Measurements from ENCODE around the gene DUSP2.

DUSP2 gene

DNA sequence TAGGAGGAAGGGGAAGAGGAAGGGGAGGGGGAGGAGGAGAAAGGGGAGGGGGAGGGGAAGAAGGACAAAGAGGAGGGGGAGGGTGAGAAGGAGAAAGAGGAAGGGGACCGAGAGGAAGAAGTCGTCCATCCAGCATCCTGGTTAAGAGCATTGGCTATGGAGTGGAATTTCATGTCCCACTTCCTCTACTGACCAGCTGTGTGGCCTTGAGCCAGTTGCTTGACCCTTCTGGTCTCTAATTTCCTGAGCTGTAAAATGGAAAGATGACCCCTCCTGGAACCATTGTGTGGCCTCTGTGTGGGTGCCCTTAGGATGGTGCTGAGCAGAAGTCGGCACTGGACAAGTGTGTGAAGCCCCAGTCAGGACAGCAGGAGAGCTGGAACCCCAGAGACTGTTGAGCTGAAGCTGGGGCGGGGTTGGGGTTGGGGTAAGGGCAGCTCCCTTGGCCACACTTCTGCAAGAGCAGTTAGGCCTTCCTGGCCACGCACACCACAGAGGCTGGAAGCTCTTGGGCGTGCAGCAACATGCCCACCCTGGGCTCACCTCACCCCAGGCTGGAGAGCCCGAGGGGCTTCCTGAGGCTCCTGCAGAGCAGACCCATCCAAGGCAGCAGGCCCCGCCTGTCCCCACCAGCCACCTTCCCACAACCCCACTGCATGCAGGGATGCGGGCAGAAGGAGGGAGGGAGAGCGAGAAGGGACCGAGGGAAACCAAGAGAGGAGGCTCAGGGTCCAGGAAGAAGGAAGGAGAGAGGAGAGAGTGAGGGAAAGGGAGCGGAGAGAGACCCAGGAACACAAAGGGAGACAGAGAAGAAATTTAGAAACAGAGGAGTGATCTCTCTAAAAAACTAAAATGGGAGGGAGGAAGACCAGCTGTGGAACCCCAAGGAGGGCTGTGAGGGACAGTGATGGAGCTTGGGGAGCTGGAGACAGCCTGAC is 45.1 kb downstream of the DUSP2 start:
- DNase-seq (ENCODE audit: low read depth) = no peak

DNA sequence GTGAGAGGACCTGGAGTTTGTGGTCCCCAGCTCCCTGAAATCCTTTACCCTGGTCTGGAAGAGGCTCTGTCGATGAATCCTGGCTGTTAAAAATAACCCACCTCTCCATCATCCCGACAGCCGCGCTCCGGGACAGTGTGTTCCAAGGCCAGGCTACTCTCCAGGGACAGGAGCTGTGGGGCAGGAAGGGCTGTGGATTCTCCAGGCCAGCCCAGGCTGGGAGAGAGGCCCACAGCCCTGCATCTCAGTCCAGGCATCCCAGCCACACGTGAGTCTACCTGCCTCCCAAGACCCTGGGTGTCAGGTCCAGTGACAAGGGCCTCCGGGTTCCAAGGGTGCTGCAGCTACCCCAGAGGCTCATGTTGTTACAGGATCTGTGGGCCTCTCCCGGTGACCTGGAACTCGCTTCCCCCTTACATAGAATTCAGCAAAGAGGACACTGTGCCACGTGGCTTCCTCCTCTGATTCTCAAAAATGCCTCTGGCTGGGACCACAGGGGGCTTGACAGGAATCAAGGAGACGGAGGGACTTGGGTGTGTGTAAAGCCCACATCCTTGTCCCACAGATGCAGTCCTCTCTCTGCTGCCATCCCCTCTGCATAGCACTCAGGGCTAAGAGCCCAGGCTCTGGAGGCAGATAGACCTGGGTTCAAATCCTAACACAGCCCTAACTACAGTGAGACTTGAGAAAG is 46.2 kb downstream of the DUSP2 start:
- DNase-seq (ENCODE audit: low read depth) = no peak

DNA sequence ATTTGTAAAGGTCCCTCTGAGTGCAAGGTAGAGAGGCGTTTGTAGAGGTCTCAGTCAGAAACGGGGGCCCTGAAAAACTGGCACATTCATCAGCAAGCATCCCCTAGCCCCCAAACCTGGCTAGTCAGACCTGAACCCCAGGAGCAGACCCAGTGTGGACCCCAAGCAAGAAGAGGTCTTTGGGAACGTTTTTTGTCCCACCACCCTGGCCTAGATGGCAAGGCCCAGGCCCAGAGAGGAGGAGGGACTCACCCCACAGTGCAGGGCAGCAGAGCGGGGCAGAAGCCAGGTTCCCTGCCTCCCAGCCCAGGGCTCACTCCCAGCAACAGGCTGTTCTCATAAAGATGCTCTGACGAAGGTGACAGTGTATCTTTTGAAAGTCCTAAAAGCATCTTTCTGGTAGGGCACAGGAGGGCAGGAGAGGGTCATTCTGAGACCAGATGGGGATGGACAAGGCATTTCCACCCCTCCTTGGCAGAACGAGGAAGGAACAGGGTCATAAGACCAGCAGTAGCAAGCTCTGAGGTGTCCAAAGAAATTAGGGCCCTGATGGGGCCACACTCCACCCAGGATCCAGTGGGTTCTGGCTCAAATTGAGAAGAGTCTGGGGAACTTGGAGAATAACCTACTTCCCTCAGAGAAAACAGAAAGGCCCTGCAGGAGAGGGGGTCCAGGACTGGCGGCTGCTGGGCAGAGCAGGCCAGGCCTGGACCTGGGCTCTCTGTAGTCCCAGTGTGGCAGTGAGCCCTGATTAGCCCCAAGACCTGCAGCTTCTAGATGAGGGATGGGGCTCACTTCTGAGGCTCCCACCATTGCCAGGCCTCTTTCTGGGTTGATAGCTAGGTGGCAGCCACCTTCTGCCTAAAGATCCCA is 47.1 kb downstream of the DUSP2 start:
- DNase-seq (ENCODE audit: low read depth) = no peak

DNA sequence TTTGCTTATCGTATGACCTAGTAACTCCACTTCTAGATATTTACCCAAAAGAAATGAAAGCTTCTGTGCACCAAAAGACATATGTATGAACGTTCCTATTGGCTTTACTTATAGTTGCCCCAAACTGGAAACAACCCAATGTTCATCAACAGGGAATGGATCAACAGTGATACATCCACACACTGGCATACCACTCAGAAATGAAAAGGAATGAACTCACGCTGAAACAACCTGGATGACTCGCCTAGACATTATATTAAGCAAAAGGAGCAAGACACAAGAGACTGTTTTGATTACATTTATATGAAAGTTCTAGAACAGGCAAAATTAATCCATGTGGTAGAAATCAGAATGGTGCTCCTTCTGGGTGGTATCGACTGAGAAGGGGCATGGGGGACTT is 47.8 kb downstream of the DUSP2 start:
- DNase-seq (ENCODE audit: low read depth) = no peak

DNA sequence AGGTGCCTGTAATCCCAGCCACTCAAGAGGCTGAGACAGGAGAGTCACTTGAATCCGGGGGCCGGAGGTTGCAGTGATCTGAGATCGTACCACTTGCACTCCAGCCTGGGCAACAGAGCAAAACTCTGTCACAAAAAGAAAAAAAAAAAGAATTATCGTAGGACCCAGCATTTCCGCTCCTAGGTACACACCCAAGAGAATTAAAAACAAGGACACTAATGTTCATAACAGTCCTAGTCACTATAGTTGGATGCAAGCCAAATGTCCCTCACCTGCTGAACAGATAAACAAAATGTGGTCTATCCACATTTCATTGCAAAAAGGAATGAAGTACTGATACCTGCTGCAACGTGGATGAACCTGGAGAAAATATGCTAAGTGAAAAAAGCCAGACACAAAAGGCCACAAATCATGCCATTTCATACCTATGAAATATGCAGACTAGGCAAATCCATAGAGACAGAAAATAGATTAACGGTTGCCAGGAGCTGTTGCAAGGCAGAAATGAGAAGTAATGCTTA is 50.1 kb downstream of the DUSP2 start:
- no peak for DNase-seq (ENCODE audit: low read depth)

DNA sequence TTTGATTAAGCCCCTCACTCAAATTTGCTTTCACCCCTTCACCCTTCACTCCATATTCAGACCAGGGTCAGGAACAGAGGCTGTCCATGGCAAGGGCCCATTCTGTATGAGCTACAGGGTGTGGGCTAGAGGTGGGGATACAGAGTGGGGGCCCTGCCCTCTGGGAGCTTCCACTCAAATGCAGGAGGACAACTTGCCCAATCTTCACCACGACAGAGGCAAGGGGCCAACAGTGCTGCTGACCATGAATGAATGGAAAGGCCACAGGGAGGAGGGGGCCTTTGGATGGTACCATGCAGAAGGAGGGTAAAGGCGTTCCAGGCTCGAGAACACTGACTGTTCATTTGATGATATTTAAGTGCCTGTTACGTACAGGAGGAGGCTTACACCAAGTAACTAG is 51.7 kb downstream of the DUSP2 start:
- DNase-seq (ENCODE audit: low read depth) = no peak
